Central memory CD4-positive, alpha-beta T cell (primary cell): ENCODE measurements around the gene WNK2.

Experiments used
- DNase-seq: peaks from one replicate; pipeline ENCODE4 v3.0.0; 2022

Gene WNK2

GRCh38 chr9:93296889-93297480 is 113.0 kb downstream of the WNK2 start:
- no peak for DNase-seq

DNA sequence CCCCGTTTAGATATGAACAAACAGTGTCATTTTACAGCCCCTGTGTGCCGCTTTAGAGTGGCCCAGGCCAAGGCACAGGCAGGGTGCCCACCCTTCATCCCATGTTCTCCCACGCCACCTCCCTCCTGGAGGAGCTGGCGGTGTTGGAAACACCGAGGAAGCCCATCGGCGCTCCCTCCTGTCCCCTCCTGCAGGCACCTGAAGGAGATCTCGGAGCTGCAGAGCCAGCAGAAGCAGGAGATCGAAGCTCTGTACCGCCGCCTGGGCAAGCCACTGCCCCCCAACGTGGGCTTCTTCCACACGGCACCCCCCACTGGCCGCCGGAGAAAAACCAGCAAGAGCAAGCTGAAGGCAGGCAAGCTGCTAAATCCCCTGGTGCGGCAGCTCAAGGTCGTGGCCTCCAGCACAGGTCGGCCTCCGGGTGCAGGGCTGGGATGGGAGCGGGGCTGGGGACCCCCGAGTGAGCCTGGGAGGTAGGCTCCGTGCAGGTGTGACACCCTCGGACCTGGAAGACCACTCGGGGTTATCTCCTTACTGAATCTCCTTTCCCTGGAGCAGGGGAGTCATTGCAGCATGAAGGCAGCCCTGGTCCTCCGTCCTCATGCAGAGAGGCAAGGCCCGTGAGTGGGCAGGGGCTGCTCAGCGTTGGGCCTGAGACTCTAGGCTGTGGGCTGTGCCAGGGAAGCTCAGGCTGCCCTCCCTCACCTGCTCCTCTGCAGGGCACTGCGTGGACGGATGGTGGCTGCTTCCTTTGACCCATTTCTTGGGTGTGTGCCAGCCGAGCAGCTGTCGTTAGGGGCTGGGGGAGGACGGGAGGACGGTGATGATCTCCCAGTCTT is 113.9 kb downstream of the WNK2 start:
- DNase-seq, result no peak

GRCh38 chr9:93298498-93299417 is 114.8 kb downstream of the WNK2 start:
- DNase-seq, result no peak

- DNase-seq, result no peak
Observed at GRCh38 chr9:93299418-93300174, 115.7 kb downstream of the WNK2 start.

DNA sequence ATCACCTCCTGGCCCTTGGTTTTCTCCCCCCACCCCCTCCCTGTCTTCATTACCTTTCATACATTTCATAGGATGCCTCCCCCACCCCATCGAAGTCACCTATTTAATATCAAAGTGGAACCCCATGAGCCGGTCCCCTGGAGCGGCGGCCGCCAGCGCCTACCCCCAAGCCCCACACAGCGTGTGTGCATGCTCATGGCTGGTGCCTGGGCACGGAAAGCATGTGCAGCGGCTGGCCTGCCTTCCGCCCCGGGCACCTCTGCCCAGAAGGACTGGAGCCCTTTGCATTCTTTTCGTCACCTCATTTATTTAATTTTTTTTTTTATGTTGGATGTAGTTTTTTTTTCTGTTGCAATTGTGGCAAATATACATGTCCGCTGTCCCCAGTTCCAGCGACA is 116.2 kb downstream of the WNK2 start:
- no peak for DNase-seq

- no peak for DNase-seq
Observed at GRCh38 chr9:93300585-93301081, 116.7 kb downstream of the WNK2 start.

GRCh38 chr9:93301291-93301811 is 117.4 kb downstream of the WNK2 start:
- no peak for DNase-seq

DNA sequence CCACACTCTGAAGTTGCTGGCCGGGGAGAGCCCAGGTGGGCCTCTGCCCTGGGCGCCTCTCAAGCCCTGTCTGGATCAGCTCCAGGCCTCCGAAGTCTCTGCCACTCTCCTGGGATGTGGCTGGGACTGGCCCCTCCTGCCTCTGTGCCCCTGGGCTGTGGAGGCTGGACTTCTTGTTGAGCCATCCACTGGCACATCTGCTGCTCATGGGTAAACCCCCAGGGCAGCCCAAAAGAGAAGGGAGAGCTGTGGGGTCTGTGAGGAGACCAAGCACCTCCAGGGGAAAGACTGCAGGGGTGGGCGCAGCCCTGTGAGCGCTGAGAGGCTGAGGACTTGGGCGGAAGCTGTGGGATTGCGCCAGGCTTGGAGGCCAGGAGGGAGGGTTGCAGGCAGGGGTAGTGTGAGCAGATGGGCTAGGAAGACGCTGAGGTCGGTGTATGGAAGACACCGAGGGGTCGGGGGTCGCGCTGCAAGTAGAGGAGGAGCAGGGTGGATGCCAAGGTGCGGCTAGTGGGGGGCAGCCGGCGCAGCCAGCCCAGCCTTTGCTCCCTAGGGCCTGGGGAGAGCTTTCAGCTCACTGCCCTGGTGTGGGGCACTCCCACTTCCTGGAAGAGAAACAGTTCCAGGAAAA is 118.1 kb downstream of the WNK2 start:
- no peak for DNase-seq

DNA sequence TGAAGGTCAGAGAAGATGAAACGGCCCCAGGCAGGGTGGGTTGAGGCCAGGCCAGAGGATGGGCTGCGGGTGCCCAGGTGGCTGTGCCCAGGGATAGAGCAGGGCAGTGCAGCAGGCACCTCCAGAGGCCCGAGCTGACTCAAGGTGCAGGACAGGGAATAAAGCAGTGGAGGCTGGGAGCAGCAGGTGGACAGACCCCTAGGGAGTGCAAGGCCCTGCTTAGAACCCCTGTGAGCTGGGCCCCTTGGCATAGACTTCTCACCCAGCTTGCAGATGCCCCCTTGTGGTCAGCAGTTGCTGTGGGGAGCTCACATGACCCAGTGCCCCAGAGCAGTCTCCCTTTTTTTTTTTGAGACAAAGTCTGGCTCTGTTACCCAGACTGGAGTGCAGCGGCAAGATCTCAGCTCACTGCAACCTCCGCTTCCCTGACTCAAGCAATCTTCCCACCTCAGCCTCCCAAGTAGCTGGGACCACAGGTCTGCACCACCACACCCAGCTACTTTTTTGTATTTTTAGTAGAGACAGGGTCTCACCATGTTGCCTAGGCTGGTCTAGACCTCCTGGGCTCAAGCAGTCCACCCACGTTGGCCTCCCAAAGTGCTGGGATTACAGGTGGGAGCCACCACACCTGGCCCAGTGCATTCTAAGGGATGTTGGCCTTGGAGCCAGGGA is 118.8 kb downstream of the WNK2 start:
- DNase-seq, result peak; percentile 54

DNA sequence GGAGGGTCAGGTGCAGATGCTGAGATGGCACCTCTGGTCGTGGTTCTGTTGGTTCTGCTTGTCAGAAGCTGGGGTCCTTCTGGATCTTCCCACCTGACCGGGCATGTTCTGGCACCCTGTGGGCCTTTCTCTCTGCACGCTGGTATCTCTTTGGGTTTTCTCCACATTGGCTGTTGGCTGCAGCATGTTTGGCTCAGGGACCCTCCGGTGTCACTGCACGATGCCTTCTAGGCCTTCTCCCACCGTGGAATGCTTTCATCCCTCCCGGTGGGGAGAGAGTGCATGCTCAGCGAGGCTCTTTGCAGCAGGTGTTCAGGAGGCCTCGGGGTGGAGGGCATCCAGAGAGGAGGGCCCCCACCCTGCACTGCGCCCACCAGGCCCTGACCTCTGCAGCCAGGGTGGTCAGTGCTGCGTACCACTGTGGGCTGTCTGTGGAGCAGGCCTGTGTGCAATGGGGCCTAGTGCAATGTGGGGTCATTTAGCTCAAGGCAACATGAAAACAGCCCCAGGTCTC is 119.4 kb downstream of the WNK2 start:
- no peak for DNase-seq

- DNase-seq, result no peak
Observed at GRCh38 chr9:93303806-93304573, 120.1 kb downstream of the WNK2 start.

GRCh38 chr9:93304574-93305496 is 120.9 kb downstream of the WNK2 start:
- no peak for DNase-seq

DNA sequence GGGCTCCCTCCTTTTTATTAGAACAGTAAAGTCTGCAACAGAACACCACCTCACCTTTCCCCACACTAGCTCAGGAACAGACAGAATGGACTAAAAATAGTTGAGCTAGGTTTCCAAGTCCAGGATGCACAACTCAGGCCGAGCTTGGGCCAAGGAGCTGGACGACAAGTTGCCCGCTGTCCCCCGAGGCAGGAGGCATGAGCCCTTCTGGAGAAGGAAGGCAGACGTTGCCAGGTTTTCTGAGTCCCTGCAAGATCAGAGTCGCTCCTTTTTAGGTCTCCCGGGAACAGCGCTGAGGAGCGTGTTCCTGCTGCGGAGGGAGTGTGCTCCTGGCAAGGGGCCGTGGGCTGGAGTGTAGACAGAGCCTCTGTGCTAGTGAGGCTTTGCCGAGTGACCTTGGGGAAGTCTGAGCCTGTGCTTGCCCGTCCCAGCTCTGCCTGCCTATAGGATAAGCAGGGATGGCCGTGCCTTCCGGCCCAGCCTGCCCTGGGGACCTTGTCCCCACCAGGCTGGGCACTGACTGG is 121.6 kb downstream of the WNK2 start:
- DNase-seq, result no peak

GRCh38 chr9:93306081-93306480 is 122.1 kb downstream of the WNK2 start:
- DNase-seq, result no peak

DNA sequence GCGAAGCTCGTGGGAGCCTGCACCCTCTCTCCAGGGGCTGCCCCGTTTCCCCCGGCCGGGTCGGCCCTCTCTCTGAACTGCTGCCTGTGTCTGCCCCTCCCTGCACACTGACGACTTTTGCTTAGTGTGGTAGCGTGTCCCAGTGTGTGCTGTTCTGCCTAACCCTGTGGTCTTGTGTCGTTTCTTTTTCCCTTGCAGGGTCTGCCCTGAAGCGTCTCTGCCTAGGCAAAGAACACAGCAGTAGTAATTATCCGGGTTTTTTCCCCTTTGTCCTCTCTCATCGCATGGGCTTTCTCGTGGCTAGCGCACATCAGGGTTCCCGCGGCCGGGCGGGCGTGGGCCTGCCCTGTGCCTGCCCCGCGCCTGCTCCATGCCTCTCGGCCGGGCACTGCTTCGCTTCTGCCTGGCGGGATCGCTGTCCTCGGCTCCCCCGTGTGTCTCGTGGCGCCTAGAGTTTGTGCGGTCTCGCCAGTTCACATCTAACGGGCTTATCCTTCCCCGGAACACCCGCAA is 122.7 kb downstream of the WNK2 start:
- DNase-seq, result no peak

DNA sequence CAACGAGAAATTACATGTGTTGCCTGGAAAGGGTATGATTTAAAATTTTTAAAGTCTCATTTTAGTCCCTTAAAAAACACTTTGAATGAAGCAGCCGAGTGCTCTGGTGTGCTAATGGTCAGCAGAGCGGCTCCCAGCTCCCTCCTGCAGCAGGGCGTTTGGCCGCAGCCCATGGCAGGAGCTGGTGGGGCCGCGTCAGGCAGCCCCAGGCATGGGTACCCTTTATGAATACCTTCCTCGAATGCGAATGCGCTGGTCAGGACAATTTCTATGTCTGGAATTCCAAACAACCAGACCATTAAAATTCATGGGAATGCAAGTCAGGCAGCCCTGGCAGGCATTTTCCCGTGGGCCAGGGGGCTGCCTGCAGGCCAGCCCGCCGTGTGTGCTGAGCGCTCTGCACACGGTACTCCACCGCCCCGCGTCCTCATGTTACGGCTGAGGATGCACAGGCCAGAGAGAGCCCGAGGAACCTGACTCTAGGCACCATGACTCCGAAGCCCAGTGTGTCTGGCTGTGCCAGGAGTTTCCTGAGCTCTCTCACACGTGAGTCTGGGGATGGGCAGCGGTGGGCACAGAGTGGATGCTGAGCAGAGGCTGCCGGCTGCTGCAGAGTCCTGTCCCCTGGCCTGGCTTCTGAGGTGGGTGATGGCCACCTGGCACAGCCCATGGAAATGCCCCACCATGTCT is 123.7 kb downstream of the WNK2 start:
- DNase-seq, result no peak

- DNase-seq, result no peak
Observed at GRCh38 chr9:93308158-93308602, 124.2 kb downstream of the WNK2 start.

GRCh38 chr9:93308676-93309075 is 124.7 kb downstream of the WNK2 start:
- no peak for DNase-seq
